OCI-LY1 (cell line): ENCODE data around the gene UHRF2.

ENCODE experiments used
- H2AFZ ChIP-seq: fragments of 200-600 bp; sonication (generic), shearing (Covaris generic); 2 replicates; pipeline ENCODE4 v1.6.0; 2014; ENCODE audit warnings: antibody characterized with exemption, mild to moderate bottlenecking, low read length
- H3F3A ChIP-seq: fragments of 200-600 bp; sonication (generic), shearing (Covaris generic); 2 replicates; pipeline ENCODE4 v1.6.0; 2014; ENCODE audit warnings: mild to moderate bottlenecking, antibody characterized with exemption, low read length, moderate library complexity; ENCODE audit not compliant: insufficient read depth
- H3K27ac ChIP-seq: fragments of 200-600 bp; sonication (generic); 2 replicates; pipeline ENCODE4 v1.5.1; 2014; ENCODE audit warnings: low read length, mixed run types, mild to moderate bottlenecking, low read depth; ENCODE audit not compliant: poor library complexity, severe bottlenecking
- H3K27me3 ChIP-seq: fragments of 200-600 bp; sonication (generic); 2 replicates; pipeline ENCODE4 v1.6.0; 2014; ENCODE audit warnings: antibody characterized with exemption, mild to moderate bottlenecking, low read length, moderate library complexity; ENCODE audit not compliant: insufficient read depth
- H3K36me3 ChIP-seq: fragments of 200-600 bp; sonication (generic); 2 replicates; pipeline ENCODE4 v1.6.1; 2014; ENCODE audit warnings: mild to moderate bottlenecking, antibody characterized with exemption, low read length, moderate library complexity, mixed read lengths; ENCODE audit not compliant: insufficient read depth
- H3K4me1 ChIP-seq: fragments of 200-600 bp; sonication (generic); 2 replicates; pipeline ENCODE4 v1.5.1; 2014; ENCODE audit warnings: mild to moderate bottlenecking, low read length, moderate library complexity; ENCODE audit not compliant: insufficient read depth, severe bottlenecking
- H3K4me2 ChIP-seq: fragments of 200-600 bp; sonication (generic), shearing (Covaris generic); 2 replicates; pipeline ENCODE4 v1.6.1; 2014; ENCODE audit warnings: low read length
- H3K4me3 ChIP-seq: fragments of 200-600 bp; sonication (generic); 2 replicates; pipeline ENCODE4 v1.5.1; 2014; ENCODE audit warnings: low read length, low read depth, mild to moderate bottlenecking, mixed read lengths; ENCODE audit not compliant: poor library complexity, severe bottlenecking
- H3K79me2 ChIP-seq: fragments of 200-600 bp; shearing (Covaris generic); 2 replicates; pipeline ENCODE4 v1.6.1; 2016; ENCODE audit warnings: mixed run types, low read length, mixed read lengths; ENCODE audit not compliant: insufficient read depth
- H3K9ac ChIP-seq: fragments of 200-600 bp; sonication (generic), shearing (Covaris generic); 2 replicates; pipeline ENCODE4 v1.6.1; 2014; ENCODE audit warnings: mild to moderate bottlenecking, low read length, mixed read lengths
- H3K9me2 ChIP-seq: fragments of 200-600 bp; sonication (generic), shearing (Covaris generic); 2 replicates; pipeline ENCODE4 v1.6.1; 2014; ENCODE audit warnings: low read depth, mild to moderate bottlenecking, low read length, mixed read lengths
- H3K9me3 ChIP-seq: fragments of 200-600 bp; shearing (Covaris generic); 2 replicates; pipeline ENCODE4 v1.6.1; 2014; ENCODE audit warnings: low read length, mixed read lengths
- H4K20me1 ChIP-seq: fragments of 200-600 bp; sonication (generic), shearing (Covaris generic); 2 replicates; pipeline ENCODE4 v1.6.0; 2016; ENCODE audit warnings: mild to moderate bottlenecking, low read length; ENCODE audit not compliant: insufficient read depth
- EZH2 ChIP-seq: fragments of 200-600 bp; sonication (generic), shearing (Covaris generic); IDR thresholded peaks from 2 replicates; pipeline ENCODE4 v1.8.0; 2017; ENCODE audit warnings: borderline replicate concordance, mixed run types, mild to moderate bottlenecking, antibody characterized with exemption, low read length, moderate library complexity, mixed read lengths
- TF ChIP-seq, protein P1 (sequence below): fragments of 200-600 bp; sonication (generic), shearing (Covaris generic); IDR thresholded peaks from 2 replicates; pipeline ENCODE4 v1.5.1; 2017; ENCODE audit warnings: mild to moderate bottlenecking, antibody characterized with exemption, low read length, moderate library complexity, mixed read lengths

The UHRF2 gene

GRCh38 chr9:6426117-6426516 lies 13.1 kb downstream of the UHRF2 start:
- no peaks in the 10 kb centered on the region for H3F3A ChIP-seq
- H3K9me3 ChIP-seq = no peaks in the 10 kb centered on the region
- H3K79me2 ChIP-seq = peaks cover 96% of the 10 kb centered on the region
- peaks cover 42% of the 10 kb centered on the region for H3K4me1 ChIP-seq
- TF ChIP-seq, protein P1, sequence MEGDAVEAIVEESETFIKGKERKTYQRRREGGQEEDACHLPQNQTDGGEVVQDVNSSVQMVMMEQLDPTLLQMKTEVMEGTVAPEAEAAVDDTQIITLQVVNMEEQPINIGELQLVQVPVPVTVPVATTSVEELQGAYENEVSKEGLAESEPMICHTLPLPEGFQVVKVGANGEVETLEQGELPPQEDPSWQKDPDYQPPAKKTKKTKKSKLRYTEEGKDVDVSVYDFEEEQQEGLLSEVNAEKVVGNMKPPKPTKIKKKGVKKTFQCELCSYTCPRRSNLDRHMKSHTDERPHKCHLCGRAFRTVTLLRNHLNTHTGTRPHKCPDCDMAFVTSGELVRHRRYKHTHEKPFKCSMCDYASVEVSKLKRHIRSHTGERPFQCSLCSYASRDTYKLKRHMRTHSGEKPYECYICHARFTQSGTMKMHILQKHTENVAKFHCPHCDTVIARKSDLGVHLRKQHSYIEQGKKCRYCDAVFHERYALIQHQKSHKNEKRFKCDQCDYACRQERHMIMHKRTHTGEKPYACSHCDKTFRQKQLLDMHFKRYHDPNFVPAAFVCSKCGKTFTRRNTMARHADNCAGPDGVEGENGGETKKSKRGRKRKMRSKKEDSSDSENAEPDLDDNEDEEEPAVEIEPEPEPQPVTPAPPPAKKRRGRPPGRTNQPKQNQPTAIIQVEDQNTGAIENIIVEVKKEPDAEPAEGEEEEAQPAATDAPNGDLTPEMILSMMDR = no peak
- TF ChIP-seq EZH2 = no peak
- no peaks in the 10 kb centered on the region; the same call in 1 of the 2 replicates for H4K20me1 ChIP-seq
- no peak overlapping the region for H3K27ac ChIP-seq
- no peak overlapping the region for H2AFZ ChIP-seq
- H3K36me3 ChIP-seq = peaks cover 63% of the 10 kb centered on the region
- H3K9me2 ChIP-seq = no peaks in the 10 kb centered on the region
- no peak overlapping the region for H3K9ac ChIP-seq
- no peak overlapping the region for H3K4me3 ChIP-seq
- H3K27me3 ChIP-seq = no peaks in the 10 kb centered on the region
- H3K4me2 ChIP-seq = no peak overlapping the region

- H3K9ac ChIP-seq = no peak overlapping the region; the same call in 1 of the 2 replicates
- H3K27ac ChIP-seq = peak overlapping the region; percentile 69
- no peak overlapping the region for H3K4me3 ChIP-seq
- H3K36me3 ChIP-seq = peaks cover 66% of the 10 kb centered on the region
- no peaks in the 10 kb centered on the region for H3F3A ChIP-seq
- peak overlapping the region; percentile 35 for H3K4me2 ChIP-seq
- H2AFZ ChIP-seq = no peak overlapping the region
- H3K4me1 ChIP-seq = peaks cover 56% of the 10 kb centered on the region
- H4K20me1 ChIP-seq = peaks cover 2% of the 10 kb centered on the region; the same call in 1 of the 2 replicates
- H3K9me2 ChIP-seq = no peaks in the 10 kb centered on the region
- H3K27me3 ChIP-seq = no peaks in the 10 kb centered on the region
- TF ChIP-seq, protein P1 = no peak
- no peak for TF ChIP-seq EZH2
- H3K79me2 ChIP-seq = peaks cover 97% of the 10 kb centered on the region
- H3K9me3 ChIP-seq = no peaks in the 10 kb centered on the region
Observed at GRCh38 chr9:6428940-6429889, 16.2 kb downstream of the UHRF2 start.

DNA sequence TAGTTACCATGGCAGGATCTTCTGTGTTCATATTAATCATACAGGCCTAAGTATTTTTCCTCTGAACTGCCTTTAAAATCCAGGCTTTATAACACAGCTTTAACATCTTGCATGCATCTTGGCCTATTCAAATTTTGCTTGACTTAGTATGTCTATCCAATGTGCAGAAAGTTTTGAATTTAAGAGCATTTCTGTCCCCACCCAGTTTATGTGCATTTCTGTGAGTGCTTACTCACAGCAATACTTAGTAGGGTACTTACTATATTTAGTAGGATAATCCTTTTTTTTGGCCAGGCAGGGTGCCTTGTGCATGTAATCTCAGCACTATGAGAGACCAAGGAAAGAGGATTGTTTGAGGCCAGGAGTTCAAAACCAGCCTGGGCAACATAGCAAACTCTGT lies 18.0 kb downstream of the UHRF2 start:
- no peaks in the 10 kb centered on the region for H3K9me3 ChIP-seq
- no peak overlapping the region for H3K4me3 ChIP-seq
- H3K4me1 ChIP-seq = peaks cover 54% of the 10 kb centered on the region
- H3K27ac ChIP-seq = peak overlapping the region; percentile 54
- H3F3A ChIP-seq = no peaks in the 10 kb centered on the region
- peak overlapping the region; percentile 33; the same call in 1 of the 2 replicates for H3K4me2 ChIP-seq
- H3K36me3 ChIP-seq = peaks cover 71% of the 10 kb centered on the region
- H3K27me3 ChIP-seq = no peaks in the 10 kb centered on the region
- peaks cover 97% of the 10 kb centered on the region for H3K79me2 ChIP-seq
- H3K9me2 ChIP-seq = no peaks in the 10 kb centered on the region
- no peak overlapping the region for H3K9ac ChIP-seq
- TF ChIP-seq EZH2 = no peak
- TF ChIP-seq, protein P1 = no peak
- H4K20me1 ChIP-seq = 0 out of 2 replicates have a peak, but pooled peaks cover 2% of the 10 kb centered on the region
- H2AFZ ChIP-seq = no peak overlapping the region
